Measurements from ENCODE around the gene ROR2.

Gene ROR2

GRCh38 chr9:91820949-91821880, 128.8 kb downstream of the ROR2 start:
- no peak overlapping the region for H3K4me3 ChIP-seq (ENCODE audit: low read depth, low read length)

- H3K4me3 ChIP-seq (ENCODE audit: low read depth, low read length) = no peak overlapping the region
Measured at GRCh38 chr9:91820126-91820750, 129.8 kb downstream of the ROR2 start.

GRCh38 chr9:91818647-91819403, 131.2 kb downstream of the ROR2 start:
- no peak overlapping the region for H3K4me3 ChIP-seq (ENCODE audit: low read depth, low read length)

GRCh38 chr9:91818225-91818585, 131.8 kb downstream of the ROR2 start:
- H3K4me3 ChIP-seq (ENCODE audit: low read depth, low read length) = no peak overlapping the region

GRCh38 chr9:91817493-91818224, 132.4 kb downstream of the ROR2 start:
- H3K4me3 ChIP-seq (ENCODE audit: low read depth, low read length) = no peak overlapping the region

GRCh38 chr9:91817106-91817492, 132.9 kb downstream of the ROR2 start:
- H3K4me3 ChIP-seq (ENCODE audit: low read depth, low read length) = no peak overlapping the region

GRCh38 chr9:91816356-91816755, 133.7 kb downstream of the ROR2 start:
- no peak overlapping the region for H3K4me3 ChIP-seq (ENCODE audit: low read depth, low read length)

GRCh38 chr9:91815896-91816295, 134.1 kb downstream of the ROR2 start:
- no peak overlapping the region for H3K4me3 ChIP-seq (ENCODE audit: low read depth, low read length)

- H3K4me3 ChIP-seq (ENCODE audit: low read depth, low read length) = no peak overlapping the region
Measured at GRCh38 chr9:91814753-91815152, 135.3 kb downstream of the ROR2 start.

- no peak overlapping the region for H3K4me3 ChIP-seq (ENCODE audit: low read depth, low read length)
Measured at GRCh38 chr9:91814201-91814600, 135.8 kb downstream of the ROR2 start.

- H3K4me3 ChIP-seq (ENCODE audit: low read depth, low read length) = no peak overlapping the region
Measured at GRCh38 chr9:91813176-91813795, 136.7 kb downstream of the ROR2 start.

- no peak overlapping the region for H3K4me3 ChIP-seq (ENCODE audit: low read depth, low read length)
Measured at GRCh38 chr9:91812191-91812590, 137.8 kb downstream of the ROR2 start.

- H3K4me3 ChIP-seq (ENCODE audit: low read depth, low read length) = no peak overlapping the region
Measured at GRCh38 chr9:91811024-91811909, 138.8 kb downstream of the ROR2 start.

- H3K4me3 ChIP-seq (ENCODE audit: low read depth, low read length) = no peak overlapping the region
Measured at GRCh38 chr9:91810286-91810905, 139.6 kb downstream of the ROR2 start.

- no peak overlapping the region for H3K4me3 ChIP-seq (ENCODE audit: low read depth, low read length)
Measured at GRCh38 chr9:91809581-91810285, 140.3 kb downstream of the ROR2 start.

- no peak overlapping the region for H3K4me3 ChIP-seq (ENCODE audit: low read depth, low read length)
Measured at GRCh38 chr9:91807643-91808246, 142.3 kb downstream of the ROR2 start.

- no peak overlapping the region for H3K4me3 ChIP-seq (ENCODE audit: low read depth, low read length)
Measured at GRCh38 chr9:91805031-91805430, 145.0 kb downstream of the ROR2 start.
